ENCODE results near the gene CMTM8. TPM values are rescaled to one million over a fixed set of nuclear protein-coding genes. Genes with fewer than 3 reads are reported as not detected.
A peak's percentile ranks its signal among the peaks of the same experiment; 100 is the strongest.
"Not testable (repeated sequence)": the region's sequence is repeated elsewhere in the genome, so short reads cannot be mapped to it uniquely, and the experiment has no call there.

The CMTM8 gene, protein sequence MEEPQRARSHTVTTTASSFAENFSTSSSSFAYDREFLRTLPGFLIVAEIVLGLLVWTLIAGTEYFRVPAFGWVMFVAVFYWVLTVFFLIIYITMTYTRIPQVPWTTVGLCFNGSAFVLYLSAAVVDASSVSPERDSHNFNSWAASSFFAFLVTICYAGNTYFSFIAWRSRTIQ
- polyA plus RNA-seq (2011; rRNA removed) (15.6 and 16.1 TPM in 2 replicates), polyA plus RNA-seq (2017; fragmentation: RNase III; extraction: RNeasy Plus Mini Kit Qiagen cat#74134 plus additional on column Dnase treatment) (8.2 to 9.0 TPM (median 8.4 TPM) in 3 replicates), polyA minus RNA-seq (2011; rRNA and poly(A)+ RNA removed) (6.8 and 9.6 TPM in 2 replicates)
- polyA plus RNA-seq (2012; cell fraction: cytosol; rRNA removed) = 17.9 and 24.0 TPM in 2 replicates
- 12.0 and 14.2 TPM in 2 replicates for polyA plus RNA-seq (2012; cell fraction: nucleus; rRNA removed)

DNA sequence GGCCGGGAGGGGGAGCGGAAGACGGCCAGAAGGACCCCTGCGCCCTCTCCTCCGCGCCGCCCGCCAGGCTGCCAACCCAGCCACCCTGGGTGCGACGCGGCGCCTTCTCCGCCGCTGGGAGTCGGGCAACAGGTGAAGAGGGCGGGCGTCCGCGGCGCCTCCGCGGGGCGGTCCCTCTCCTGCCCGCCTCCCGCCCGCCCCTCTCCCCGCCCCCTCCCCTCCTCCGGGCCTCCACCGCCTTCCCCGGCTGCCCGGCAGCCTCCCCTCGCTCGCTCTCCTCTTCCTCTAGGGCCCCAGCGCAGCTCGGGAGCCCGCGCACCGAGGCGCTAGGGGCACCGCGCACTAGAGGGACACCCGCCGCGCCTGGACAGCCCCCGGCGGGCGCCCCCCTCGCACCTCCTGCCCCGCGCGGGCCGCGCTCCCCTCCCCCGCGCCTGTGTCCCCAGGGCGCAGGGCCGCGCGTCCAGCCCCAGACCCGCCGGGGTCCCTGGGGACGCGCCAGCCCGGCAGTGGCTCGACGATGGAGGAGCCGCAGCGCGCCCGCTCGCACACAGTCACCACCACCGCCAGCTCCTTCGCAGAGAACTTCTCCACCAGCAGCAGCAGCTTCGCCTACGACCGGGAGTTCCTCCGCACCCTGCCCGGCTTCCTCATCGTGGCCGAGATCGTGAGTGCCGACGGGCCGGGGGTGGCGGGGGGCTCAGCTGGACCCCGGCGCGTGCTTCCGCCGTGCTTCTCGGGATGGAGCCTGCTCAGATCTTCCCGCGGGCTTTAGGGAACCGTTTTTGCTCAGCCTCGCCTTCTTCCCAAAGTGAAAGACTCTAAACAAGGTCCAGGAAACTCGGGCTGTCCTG lies at the start of gene CMTM8:
Gene CMTM8, plus strand, starts transcription at position 228 of the 854 bp plus-strand sequence. Its CDS starts 293 bp downstream, at position 521.
- FAIRE-seq = no peak
- DNase-seq (ENCODE audit: low read depth in 1 of 2, low spot score in 1 of 2) = peak; percentile 60 to 69
- Histone ChIP-seq H3K9me3 (peaks cover 5% of the 10 kb centered on the region; the same call in 1 of the 3 replicates), H3K4me3 (peak within 1 kb of the TSS; percentile 96), H3K4me1 (peaks cover 11% of the 10 kb centered on the region), H3K4me2 (peak within 1 kb of the TSS; percentile 90), H3K27ac (peak within 1 kb of the TSS; percentile 83 to 88)
- ATAC-seq = peak; percentile 87 to 89
- TF ChIP-seq ZFP36 (IDR thresholded peaks at IDR 0.05; ENCODE audit: borderline replicate concordance, partially characterized antibody) (peak; percentile 94), CBX8 (IDR thresholded peaks at IDR 0.05) (no peak), RFX5 (IDR thresholded peaks at IDR 0.05) (no peak), PHF8 (IDR thresholded peaks at IDR 0.05; ENCODE audit: borderline replicate concordance, low read depth) (no peak; the same call in 1 of the 2 replicates), ZSCAN20 (CRISPR knock-in tag; IDR thresholded peaks at IDR 0.05) (no peak), POLR2A (IDR thresholded peaks at IDR 0.05; ENCODE audit: low read length) (peak; percentile 34; the same call in 1 of the 2 replicates), RARB (CRISPR knock-in tag; IDR thresholded peaks at IDR 0.05) (no peak), JUN (IDR thresholded peaks at IDR 0.05) (peak in 1 of 2 experiments; percentile 47; a peak in 2 of 5 replicates)
- TF ChIP-seq, protein P1, sequence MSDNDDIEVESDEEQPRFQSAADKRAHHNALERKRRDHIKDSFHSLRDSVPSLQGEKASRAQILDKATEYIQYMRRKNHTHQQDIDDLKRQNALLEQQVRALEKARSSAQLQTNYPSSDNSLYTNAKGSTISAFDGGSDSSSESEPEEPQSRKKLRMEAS (IDR thresholded peaks at IDR 0.05) = 0 out of 2 replicates have a peak, but pooled peaks have one; percentile 27
- TF ChIP-seq, protein P2, sequence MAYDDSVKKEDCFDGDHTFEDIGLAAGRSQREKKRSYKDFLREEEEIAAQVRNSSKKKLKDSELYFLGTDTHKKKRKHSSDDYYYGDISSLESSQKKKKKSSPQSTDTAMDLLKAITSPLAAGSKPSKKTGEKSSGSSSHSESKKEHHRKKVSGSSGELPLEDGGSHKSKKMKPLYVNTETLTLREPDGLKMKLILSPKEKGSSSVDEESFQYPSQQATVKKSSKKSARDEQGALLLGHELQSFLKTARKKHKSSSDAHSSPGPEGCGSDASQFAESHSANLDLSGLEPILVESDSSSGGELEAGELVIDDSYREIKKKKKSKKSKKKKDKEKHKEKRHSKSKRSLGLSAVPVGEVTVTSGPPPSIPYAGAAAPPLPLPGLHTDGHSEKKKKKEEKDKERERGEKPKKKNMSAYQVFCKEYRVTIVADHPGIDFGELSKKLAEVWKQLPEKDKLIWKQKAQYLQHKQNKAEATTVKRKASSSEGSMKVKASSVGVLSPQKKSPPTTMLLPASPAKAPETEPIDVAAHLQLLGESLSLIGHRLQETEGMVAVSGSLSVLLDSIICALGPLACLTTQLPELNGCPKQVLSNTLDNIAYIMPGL (CRISPR knock-in tag; IDR thresholded peaks at IDR 0.05; ENCODE audit: borderline replicate concordance) = no peak
- ChIA-PET CTCF (interaction anchor here (0.6 to 4.7 kb wide), 5 partner anchors 15 to 62 kb away, joined by 5 to 32 read pairs (median 6); no protein-coding TSS in a partner anchor), POLR2A (interaction anchor here (0.6 to 1.8 kb wide), 3 partner anchors 10 to 706 kb away, joined by 3 to 4 read pairs (median 4); partner anchors contain the start of gene STT3B)
- WGBS (ENCODE audit: missing lambda C conversion rate) = under 1% methylated on average over 25 of the region's 96 CpGs

DNA sequence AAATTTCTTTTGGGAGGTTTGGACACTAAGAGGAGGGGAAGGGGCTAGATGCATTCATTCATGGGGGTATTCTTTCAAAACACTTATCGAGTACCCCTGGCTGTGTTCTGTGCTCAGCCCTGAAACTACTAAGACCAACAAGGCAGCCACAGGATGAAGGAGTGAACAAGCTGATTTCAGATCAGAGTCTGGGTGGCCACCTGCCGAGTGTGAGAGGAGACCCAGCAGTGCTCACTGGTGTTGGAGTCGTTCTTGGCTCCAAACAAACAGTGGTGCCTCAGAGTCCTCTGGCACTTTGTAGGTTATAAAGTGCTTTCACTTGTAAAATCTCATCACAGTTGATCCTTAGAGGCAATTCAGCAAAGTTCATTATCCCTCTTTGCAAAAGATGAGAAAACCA lies 48.8 kb upstream of the CMTM8 start:
- Histone ChIP-seq H3K4me1 (no peaks in the 10 kb centered on the region), H3K9me3 (no peaks in the 10 kb centered on the region), H3K27ac (no peak overlapping the region), H3K4me2 (no peak overlapping the region), H3K4me3 (no peak overlapping the region)
- WGBS (ENCODE audit: missing lambda C conversion rate) = 24% methylated on average over 3 of the region's 3 CpGs
- ChIA-PET POLR2A (no interaction called here), CTCF (no interaction called here)
- DNase-seq (ENCODE audit: low read depth in 1 of 2, low spot score in 1 of 2) (no peak), ATAC-seq (no peak), FAIRE-seq (no peak)
- TF ChIP-seq NFE2L2 (conservative IDR thresholded peaks at IDR 0.05; ENCODE audit: low read length) = no peak
- no peak for TF ChIP-seq HDAC2 (IDR thresholded peaks at IDR 0.05)
- no peak for TF ChIP-seq SREBF2 (IDR thresholded peaks at IDR 0.05)
- TF ChIP-seq, protein P3, sequence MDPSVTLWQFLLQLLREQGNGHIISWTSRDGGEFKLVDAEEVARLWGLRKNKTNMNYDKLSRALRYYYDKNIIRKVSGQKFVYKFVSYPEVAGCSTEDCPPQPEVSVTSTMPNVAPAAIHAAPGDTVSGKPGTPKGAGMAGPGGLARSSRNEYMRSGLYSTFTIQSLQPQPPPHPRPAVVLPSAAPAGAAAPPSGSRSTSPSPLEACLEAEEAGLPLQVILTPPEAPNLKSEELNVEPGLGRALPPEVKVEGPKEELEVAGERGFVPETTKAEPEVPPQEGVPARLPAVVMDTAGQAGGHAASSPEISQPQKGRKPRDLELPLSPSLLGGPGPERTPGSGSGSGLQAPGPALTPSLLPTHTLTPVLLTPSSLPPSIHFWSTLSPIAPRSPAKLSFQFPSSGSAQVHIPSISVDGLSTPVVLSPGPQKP (IDR thresholded peaks at IDR 0.05; ENCODE audit: low read depth, low read length) = no peak
- TF ChIP-seq MYC (IDR thresholded peaks at IDR 0.05; ENCODE audit: borderline replicate concordance, low read length) = no peak
- TF ChIP-seq EHF (CRISPR knock-in tag; IDR thresholded peaks at IDR 0.05) = no peak
- no peak for TF ChIP-seq POLR2A (IDR thresholded peaks at IDR 0.05; ENCODE audit: low read length)
- TF ChIP-seq, protein P4, sequence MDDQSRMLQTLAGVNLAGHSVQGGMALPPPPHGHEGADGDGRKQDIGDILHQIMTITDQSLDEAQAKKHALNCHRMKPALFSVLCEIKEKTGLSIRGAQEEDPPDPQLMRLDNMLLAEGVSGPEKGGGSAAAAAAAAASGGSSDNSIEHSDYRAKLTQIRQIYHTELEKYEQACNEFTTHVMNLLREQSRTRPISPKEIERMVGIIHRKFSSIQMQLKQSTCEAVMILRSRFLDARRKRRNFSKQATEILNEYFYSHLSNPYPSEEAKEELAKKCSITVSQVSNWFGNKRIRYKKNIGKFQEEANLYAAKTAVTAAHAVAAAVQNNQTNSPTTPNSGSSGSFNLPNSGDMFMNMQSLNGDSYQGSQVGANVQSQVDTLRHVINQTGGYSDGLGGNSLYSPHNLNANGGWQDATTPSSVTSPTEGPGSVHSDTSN (IDR thresholded peaks at IDR 0.05) = no peak
- no peak for TF ChIP-seq FOSL2 (IDR thresholded peaks at IDR 0.05)
- no peak for TF ChIP-seq FOSL2 (CRISPR knock-in tag; IDR thresholded peaks at IDR 0.05)
- no peak for TF ChIP-seq MAZ (IDR thresholded peaks at IDR 0.05; ENCODE audit: borderline replicate concordance, low read depth, low read length)
- no peak for TF ChIP-seq KDM1A (IDR thresholded peaks at IDR 0.05; ENCODE audit: low read depth)
- TF ChIP-seq, protein P5, sequence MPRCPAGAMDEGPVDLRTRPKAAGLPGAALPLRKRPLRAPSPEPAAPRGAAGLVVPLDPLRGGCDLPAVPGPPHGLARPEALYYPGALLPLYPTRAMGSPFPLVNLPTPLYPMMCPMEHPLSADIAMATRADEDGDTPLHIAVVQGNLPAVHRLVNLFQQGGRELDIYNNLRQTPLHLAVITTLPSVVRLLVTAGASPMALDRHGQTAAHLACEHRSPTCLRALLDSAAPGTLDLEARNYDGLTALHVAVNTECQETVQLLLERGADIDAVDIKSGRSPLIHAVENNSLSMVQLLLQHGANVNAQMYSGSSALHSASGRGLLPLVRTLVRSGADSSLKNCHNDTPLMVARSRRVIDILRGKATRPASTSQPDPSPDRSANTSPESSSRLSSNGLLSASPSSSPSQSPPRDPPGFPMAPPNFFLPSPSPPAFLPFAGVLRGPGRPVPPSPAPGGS (IDR thresholded peaks at IDR 0.05) = no peak
- TF ChIP-seq FOXS1 (CRISPR knock-in tag; IDR thresholded peaks at IDR 0.05) = no peak
- no peak for TF ChIP-seq MAFK (IDR thresholded peaks at IDR 0.05; ENCODE audit: partially characterized antibody)
- no peak for TF ChIP-seq BHLHE40 (IDR thresholded peaks at IDR 0.05; ENCODE audit: low read depth, low read length)
- TF ChIP-seq RARB (CRISPR knock-in tag; IDR thresholded peaks at IDR 0.05) = no peak

DNA sequence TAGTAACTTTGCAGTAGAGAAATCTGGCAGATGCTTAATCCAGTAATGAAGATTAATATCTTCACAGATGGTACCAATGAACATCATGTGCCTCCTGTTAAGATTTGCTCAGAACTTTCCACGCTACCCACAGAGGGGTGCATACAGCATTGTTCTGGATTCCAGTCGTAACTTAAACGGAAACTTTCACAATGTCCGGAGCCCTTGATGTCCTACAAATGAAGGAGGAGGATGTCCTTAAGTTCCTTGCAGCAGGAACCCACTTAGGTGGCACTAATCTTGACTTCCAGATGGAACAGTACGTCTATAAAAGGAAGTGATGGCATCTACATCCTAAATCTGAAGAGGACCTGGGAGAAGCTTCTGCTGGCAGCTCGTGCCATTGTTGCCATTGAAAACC lies 47.9 kb upstream of the CMTM8 start:
- CTCF ChIA-PET; H3K4me2 ChIP-seq; DNase-seq (ENCODE audit: low read depth in 1 of 2, low spot score in 1 of 2); ATAC-seq; POLR2A ChIA-PET; FAIRE-seq; H3K4me3 ChIP-seq; H3K9me3 ChIP-seq; H3K27ac ChIP-seq; H3K4me1 ChIP-seq: not testable (repeated sequence)
- WGBS (ENCODE audit: missing lambda C conversion rate) = 54% methylated on average over 6 of the region's 6 CpGs

All from A549 (cell line).